ENCODE measurements around the gene ANKRD13C.
"Not testable (repeated sequence)": the region's sequence is repeated elsewhere in the genome, so short reads cannot be mapped to it uniquely, and the experiment has no call there.

ANKRD13C gene

GRCh38 chr1:70354332-70355110 is at the start of gene ANKRD13C:
TSS of gene ANKRD13C (minus strand) at chr1:70354722. CDS start at chr1:70354408, 314 bp downstream.
- peak; percentile 51 to 93 (median 86) for DNase-seq

GRCh38 chr1:70403759-70404158 is 49.2 kb upstream of the ANKRD13C start:
- no peak for DNase-seq

- DNase-seq: no peak
Measured at GRCh38 chr1:70401974-70402373, 47.5 kb upstream of the ANKRD13C start.

- no peak for DNase-seq
Measured at GRCh38 chr1:70400335-70400734, 45.8 kb upstream of the ANKRD13C start.

- no peak for DNase-seq
Measured at GRCh38 chr1:70397013-70397412, 42.5 kb upstream of the ANKRD13C start.

- no peak for DNase-seq
Measured at GRCh38 chr1:70396607-70397006, 42.1 kb upstream of the ANKRD13C start.

- DNase-seq: no peak
Measured at GRCh38 chr1:70392626-70393025, 38.1 kb upstream of the ANKRD13C start.

GRCh38 chr1:70387507-70387906 is 33.0 kb upstream of the ANKRD13C start:
- no peak for DNase-seq

GRCh38 chr1:70386121-70386520 is 31.6 kb upstream of the ANKRD13C start:
- no peak for DNase-seq

GRCh38 chr1:70385477-70385876 is 31.0 kb upstream of the ANKRD13C start:
- DNase-seq: no peak

GRCh38 chr1:70384542-70384941 is 30.0 kb upstream of the ANKRD13C start:
- no peak for DNase-seq

GRCh38 chr1:70383483-70383882 is 29.0 kb upstream of the ANKRD13C start:
- DNase-seq: no peak

- no peak for DNase-seq
Measured at GRCh38 chr1:70382682-70383081, 28.2 kb upstream of the ANKRD13C start.

GRCh38 chr1:70376196-70376595 is 21.7 kb upstream of the ANKRD13C start:
- no peak for DNase-seq

- DNase-seq: not testable (repeated sequence)
Measured at GRCh38 chr1:70373580-70373979, 19.1 kb upstream of the ANKRD13C start.

GRCh38 chr1:70372426-70372825 is 17.9 kb upstream of the ANKRD13C start:
- DNase-seq: no peak

- not testable (repeated sequence) for DNase-seq
Measured at GRCh38 chr1:70371586-70371985, 17.1 kb upstream of the ANKRD13C start.

GRCh38 chr1:70367397-70367796 is 12.9 kb upstream of the ANKRD13C start:
- not testable (repeated sequence) for DNase-seq

- DNase-seq: not testable (repeated sequence)
Measured at GRCh38 chr1:70366997-70367396, 12.5 kb upstream of the ANKRD13C start.

- DNase-seq: not testable (repeated sequence)
Measured at GRCh38 chr1:70366425-70366952, 12.0 kb upstream of the ANKRD13C start.

- DNase-seq: no peak
Measured at GRCh38 chr1:70364439-70364838, 9.9 kb upstream of the ANKRD13C start.

GRCh38 chr1:70361727-70362398 is 7.3 kb upstream of the ANKRD13C start:
- DNase-seq: no peak

- DNase-seq: no peak
Measured at GRCh38 chr1:70360321-70360720, 5.8 kb upstream of the ANKRD13C start.

Measured in C1 segment of cervical spinal cord (tissue), 14 donors.